ENCODE data around the gene EPB41L5.
"Not testable (repeated sequence)": the region's sequence is repeated elsewhere in the genome, so short reads cannot be mapped to it uniquely, and the experiment has no call there.

The EPB41L5 gene

DNA sequence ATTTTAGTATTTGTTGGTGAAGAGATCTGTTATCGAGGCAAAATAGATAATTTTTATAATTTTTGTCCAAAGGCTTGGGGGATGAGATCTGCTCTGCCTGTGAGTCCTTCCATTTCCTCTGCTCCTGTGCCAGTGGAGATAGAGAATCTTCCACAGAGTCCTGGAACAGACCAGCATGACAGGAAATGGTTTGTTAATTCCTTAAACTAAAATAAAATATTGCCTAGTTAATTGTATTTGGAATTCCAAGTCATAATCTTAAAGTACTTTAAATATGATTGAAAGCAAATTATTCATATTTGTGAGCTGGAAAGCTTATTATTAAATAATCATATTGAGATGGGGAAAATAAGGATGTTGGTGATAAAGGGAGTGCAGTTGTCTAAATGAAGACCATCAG, 87.8 kb downstream of the EPB41L5 start:
- no peak for DNase-seq (ENCODE audit: low read depth)

DNA sequence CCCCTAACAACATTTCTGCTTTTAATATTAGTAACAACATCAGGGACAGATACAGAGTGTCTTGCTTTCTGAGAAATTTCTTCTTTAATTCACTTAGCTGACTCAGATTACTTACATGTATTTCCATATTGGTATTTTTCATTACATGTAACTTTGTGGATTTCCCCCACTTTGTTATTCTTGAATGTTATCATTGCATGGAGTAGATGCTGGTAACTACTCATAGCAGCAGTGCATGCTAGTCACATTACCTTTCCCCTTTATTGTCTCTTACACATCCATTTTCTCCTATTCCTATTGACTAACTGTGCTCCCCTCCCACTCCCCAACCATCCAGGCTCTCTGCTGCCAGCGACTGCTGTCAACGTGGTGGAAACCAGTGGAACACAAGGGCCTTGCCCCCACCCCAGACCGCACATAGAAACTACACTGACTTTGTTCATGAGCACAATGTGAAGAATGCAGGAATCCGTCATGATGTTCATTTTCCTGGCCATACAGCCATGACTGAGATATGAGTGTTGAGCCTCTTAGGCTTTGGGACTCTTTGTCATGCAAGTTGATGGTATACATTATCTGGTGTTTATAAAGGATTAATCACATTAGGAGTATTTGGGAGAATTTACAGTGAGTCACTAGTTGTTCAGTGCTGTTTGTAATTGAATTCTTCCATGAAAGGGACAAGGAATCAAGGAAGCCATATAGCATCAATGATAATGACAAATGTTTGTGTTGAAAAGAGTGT, 91.0 kb downstream of the EPB41L5 start:
- no peak for DNase-seq (ENCODE audit: low read depth)

DNA sequence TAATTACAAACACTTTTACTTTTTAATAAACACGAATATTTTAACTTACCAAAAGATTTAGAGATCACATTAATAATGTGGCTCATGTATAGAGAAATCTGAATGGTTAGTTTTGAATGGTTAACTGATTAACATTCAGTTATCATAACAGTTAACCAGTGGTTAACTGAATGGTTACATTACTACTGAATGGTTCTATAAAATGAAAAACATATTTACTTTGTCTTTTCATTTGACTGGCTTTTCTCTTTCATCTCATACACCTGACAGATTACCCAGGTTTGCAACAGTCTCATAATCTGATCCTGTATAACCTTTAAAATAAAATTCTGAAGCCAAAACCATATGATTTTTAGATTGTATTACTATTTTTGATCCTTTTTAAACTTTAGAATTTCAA, 91.9 kb downstream of the EPB41L5 start:
- DNase-seq (ENCODE audit: low read depth) = no peak

DNA sequence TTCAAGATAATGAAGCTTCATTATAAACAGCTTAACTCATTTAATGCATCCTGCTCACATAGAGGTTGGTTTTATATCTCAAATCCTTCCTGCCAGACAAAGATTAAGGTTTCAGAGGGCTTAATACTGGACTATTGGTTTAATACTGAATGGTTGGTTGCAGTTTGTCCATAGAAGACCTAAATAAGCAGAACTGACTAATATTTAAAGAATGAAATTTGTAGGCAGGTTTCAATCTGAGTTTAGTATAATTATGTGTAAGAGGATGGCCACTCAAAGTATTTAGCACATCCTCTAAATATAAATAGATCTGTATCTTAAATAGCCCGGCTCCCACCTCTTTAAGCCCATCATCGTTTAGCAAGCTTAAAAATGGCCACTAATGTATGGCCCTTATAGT, 92.5 kb downstream of the EPB41L5 start:
- no peak for DNase-seq (ENCODE audit: low read depth)

DNA sequence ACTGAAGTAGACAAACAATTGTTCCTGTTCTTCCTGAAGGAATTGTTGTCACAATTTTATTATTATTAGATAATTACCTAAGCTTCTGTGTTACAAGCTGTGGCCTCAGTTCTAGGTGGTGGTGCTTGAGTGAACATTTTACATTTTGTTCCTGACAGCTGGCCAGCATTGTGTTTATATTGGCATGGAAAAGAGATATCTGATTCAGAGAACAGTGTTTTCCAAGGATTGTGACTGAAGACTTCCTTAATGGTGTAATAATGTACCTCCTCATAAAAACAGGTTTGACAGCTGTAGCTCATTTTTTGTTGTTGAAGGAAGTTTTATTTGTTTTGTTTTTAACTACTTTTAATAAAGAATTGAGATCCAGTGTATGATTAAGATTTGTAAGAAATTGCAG, 95.2 kb downstream of the EPB41L5 start:
- DNase-seq (ENCODE audit: low read depth) = no peak

DNA sequence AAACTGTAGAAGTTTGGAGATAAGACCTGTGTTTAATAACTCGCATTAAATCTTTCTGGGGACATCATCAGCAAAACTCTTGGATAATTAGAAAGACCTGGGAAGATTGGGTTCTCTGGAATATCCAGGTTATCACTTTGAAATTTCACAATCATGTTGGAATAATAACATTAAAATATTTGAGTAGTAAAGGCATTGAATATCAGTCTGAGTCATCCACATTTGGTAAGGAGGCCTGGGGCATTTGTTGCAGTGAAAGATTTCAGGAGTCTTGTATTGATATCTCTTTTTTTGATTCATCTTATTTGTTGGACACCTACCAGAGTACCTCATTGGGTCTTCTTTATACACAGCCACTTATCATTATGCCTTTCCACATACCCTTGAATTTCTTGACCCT, 95.9 kb downstream of the EPB41L5 start:
- no peak for DNase-seq (ENCODE audit: low read depth)

DNA sequence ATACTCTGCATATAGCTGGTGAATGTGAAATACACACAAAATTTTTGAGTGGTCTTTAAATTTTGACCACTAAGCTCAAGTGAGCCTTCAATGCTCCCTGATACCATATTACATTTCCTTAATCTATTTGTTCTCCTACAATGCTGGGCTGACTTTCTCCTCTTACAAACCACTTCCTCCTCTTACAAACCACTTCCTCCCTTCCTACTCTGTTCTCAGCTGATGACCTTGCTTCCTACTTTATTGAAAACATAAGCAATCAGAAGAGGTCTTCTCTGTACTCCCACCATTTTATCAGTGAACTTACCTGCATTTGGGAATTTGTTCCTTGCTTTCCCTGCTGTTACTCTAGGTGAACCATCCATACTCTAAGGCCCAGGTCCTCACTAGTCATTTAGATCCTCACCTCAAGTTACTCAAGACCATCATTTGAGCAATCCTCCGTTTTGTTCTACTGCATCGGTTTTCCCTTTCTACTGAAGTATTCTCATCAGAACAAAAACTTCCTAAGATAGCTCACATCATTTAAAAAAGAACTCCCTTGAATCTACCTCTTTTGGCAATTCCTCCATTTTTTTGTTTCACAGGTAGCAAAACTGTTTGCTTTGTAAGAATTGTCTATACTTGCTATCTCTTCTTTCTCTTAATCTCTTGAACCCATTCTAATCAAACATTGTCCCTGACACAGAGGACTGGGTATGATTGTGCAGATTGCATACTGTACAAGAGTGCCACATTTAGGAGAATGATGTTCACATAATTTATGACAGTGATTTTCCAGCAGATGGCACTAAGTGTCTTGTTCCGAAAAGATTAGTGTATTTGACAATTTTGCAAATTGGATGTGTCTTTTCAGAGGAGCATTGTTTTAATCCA, 96.5 kb downstream of the EPB41L5 start:
- no peak for DNase-seq (ENCODE audit: low read depth)

DNA sequence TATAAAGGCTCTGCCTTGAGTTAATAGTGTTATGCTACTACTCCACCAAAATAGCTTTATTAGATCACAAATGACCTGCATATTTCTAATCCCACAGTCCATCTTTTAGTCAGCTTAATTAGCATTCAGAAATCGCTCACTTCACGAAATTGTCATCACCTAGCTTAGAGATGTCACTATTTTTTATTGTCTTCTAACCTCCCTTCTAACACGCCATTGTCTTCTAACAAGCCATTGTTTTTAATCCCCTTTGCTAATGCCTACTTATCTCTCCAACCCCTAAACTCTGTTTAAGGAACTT, 97.1 kb downstream of the EPB41L5 start:
- no peak for DNase-seq (ENCODE audit: low read depth)

DNA sequence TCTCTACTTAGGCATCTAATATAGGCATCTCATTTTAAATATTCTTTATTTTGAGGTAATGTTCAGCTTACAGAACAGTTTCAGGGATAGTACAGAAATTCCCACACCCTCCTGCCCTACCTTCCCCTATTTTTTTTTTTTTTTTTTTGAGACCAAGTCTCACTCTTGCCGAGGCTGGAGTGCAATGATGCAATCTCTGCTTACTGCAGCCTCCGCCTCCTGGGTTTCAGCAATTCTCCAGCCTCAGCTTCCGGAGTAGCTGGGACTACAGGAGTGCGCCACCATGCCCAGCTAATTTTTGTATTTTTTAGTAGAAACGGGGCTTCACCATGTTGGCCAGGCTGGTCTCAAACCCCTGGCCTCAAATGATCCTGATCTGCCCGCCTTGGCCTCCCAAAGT, 97.6 kb downstream of the EPB41L5 start:
- DNase-seq (ENCODE audit: low read depth) = no peak

DNA sequence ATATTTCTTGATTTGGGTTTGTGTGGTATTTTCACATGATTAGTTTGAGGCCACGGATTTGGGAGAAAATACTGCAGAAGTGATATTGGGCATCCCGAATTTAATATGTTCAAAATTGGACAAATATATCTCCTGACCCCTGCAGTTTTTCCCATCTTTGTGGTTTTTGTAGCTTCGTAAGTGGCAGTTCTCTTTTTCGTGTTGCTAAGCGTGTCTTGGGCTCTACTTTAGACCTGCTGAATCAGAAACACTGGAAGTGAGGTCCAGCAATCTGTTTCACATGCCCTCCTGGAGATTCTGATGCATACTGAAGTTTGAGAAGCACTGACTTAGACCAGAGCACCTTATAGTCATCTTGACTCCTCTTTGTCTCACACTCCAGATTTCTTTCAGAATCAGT, 98.3 kb downstream of the EPB41L5 start:
- DNase-seq (ENCODE audit: low read depth) = no peak

DNA sequence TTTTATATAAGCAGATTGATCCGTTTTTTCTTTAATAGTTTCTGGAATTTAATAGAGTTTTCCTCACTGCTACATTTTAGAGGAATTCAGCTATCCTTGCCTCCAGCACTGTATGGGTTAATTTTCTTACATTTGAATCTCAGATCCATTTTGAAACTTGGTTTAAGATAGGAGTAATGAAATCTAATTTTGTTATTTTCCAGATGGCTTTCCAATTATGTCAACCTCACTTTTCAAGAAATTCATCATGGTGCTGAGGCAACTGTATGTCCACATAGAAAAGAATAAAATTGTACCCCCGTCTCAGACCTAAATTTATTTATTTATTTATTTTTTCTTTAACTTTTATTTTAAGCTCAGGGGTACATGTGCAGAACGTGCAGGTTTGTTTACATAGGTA, 105.1 kb downstream of the EPB41L5 start:
- DNase-seq (ENCODE audit: low read depth) = no peak

DNA sequence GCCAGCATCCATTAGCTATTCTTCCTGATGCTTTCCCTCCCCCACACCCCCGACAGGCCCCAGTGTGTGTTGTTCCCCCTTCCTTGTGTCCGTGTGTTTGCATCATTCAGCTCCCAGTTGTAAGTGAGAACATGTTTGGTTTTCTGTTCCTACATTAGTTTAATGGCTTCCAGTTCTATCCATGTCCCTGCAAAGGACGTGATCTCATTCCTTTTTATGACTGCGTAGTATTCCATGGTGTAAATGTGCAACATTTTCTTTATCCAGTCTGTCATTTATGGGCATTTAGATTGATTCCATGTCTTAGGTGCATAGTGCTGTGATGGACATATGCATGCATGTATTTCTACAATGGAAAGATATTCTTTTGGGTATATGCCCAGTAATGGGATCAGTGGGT, 105.6 kb downstream of the EPB41L5 start:
- no peak for DNase-seq (ENCODE audit: low read depth)

DNA sequence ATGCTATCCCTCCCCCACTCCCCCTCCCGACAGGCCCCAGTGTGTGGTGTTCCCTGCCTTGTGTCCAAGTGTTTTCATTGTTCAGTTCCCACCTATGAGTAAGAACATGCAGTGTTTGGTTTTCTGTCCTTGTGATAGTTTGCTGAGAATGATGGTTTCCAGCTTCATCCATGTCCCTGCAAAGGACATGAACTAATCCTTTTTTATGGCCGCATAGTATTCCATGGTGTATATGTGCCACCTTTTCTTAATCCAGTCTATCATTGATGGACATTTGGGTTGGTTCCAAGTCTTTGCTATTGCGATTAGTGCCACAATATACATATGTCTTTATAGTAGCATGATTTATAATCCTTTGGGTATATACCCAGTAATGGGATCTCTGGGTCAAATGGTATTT, 108.5 kb downstream of the EPB41L5 start:
- DNase-seq (ENCODE audit: low read depth) = not testable (repeated sequence)

DNA sequence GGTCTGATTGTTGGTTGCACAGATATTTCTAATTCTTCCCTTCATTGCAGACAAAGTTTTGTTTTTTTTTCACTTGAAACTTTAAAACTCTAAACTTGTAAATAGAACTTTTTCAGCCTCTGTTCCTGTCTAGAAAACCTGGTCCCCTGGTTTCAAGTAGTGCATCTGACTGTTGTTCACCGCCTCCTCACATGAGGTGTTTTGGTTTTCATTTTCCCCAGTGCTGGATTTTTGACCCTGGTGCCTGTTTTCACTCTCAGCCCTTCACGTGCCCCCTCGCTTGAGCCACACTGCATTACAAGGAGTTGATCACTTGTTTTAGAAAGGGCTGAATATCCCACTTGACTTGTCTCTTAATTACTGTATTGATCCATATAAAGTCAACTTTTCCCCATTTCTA, 110.2 kb downstream of the EPB41L5 start:
- no peak for DNase-seq (ENCODE audit: low read depth)

DNA sequence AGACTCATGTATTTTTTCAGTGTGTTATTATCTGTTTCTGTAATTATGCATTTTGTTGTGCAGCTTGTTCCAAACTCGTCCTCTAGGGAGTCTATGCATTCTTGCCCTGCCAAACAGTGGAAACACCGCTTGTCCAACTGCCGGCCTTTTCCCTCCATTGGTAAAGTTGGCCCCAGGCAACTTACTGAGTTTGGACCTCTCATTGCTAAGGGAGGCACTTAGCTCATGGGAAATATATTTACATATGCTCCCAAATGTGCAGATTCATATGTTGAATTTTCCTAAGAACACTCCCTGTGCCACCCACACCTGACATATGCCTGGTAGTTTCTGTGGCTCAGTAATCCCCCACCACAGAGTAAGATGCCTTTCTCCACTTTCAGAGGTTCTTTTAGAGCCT, 112.3 kb downstream of the EPB41L5 start:
- DNase-seq (ENCODE audit: low read depth) = no peak

DNA sequence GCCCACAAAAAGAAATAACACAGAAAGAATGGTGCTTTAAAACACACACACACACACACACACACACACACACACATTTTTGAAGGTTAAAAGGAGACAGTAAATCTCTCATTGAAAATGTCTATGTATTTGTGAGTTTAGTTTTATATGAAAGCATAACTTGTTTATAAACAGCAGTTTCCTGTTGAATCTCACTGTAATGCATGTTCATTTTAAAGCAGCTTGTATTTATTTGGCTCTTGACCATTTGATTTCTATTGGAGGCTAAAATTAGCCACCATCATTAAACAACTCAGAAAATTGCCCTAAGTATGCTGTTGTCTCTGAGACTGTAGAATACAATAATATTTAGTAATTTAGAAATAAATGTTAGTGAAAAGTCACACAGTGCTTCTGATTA, 115.3 kb downstream of the EPB41L5 start:
- no peak for DNase-seq (ENCODE audit: low read depth)

DNA sequence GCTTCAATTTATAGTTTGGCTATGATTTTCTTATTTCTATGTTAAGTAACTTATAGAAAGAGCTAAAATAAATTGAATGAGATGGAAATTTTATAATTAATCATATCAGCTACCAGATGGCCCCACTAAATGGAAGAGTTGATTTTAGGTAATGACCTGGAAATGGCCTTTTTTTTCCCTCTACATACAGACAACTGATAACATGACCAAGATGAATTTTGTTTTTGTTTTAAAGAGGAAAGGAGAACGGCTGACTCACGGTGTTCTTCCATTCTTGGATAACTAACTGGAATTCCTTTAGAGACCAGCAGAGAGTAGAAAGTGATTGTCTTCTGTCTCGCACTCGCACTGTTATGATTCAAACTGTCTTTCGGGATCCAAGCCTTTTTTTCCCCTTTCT, 119.3 kb downstream of the EPB41L5 start:
- DNase-seq (ENCODE audit: low read depth) = no peak

DNA sequence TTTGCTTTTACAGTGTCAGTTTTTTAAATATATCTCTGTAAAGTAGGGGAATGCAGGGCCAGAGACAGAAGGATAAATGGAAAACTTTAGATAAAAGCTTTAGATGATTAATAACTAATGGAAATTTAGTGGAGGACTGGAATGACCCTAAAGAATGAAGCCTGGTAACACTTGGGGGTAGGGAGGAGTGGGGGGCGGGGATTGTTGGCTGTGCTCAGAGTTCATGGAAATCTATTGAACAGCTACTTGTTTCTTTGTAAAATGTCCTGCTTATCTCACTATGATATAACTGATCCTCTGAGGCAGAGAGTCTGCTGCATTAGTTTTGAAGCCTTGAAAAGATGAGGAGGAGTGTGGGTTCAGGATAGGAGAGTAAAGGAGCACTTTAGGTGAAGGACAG, 119.8 kb downstream of the EPB41L5 start:
- no peak for DNase-seq (ENCODE audit: low read depth)

DNA sequence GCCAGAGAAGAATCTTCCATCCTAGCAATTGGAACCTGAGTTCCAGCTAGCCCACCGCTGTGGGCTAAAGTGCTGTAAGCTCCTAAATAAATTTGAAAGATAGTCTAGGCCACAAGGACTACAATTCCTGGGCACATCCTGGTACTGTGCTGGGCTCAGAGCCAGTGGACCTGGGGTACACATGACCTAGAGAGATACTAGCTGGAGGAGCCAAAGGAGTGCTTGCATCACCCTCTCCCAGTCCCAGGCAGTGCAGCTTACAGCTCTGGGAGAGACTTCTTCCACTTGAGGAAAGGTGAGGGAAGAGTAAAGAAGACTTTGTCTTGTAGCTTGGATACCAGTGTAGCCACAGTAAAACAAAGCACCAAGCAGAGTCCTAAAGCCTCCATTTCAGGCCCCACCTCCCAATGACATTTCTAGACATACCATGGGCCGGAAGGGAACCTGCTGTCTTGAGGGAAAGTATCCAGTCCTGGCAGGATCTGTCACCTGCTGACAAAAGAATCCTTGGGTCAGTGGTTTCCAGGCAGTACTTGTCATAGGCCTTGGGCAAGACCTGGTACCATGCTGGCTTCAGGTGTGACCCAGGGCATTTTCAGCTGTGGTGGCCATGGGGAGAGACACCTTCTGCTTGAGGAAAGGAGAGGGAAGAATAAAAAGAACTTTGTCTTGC, 120.8 kb downstream of the EPB41L5 start:
- no peak for DNase-seq (ENCODE audit: low read depth)

DNA sequence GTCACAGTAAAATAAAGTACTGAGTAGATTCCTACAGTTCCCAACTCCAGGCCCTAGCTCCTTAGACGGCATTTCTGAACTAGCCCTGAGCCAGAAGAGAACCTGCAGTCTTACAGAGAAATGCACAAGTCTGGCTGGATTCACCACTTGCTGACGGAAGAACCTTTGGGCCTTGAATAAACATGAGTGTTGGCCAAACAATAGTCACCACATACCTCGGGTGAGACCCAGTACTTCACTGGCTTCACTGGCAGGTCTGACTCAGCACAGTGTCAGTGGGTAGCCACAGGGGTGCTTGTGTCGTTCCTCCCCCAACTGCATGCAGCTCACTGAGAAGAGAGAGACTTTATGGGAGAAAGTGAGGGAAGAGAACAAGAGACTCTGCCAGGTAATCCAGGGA, 121.4 kb downstream of the EPB41L5 start:
- DNase-seq (ENCODE audit: low read depth) = no peak

DNA sequence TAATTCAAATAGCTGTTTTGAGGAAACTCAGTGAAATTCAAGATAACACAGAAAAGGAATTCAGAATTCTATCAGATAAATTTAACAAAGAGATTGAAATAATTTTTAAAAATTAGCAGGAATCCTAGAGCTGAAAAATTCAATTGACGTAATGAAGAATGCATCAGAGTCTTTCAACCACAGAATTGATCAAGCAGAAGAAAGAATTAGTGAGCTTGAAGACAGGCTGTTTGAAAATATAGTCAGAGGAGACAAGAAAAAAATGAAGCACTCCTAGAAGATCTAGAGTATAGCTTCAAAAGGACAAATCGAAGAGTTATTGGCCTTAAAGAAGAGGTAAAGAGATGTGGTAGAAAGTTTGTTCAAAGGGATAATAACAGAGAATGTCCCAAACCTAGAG, 122.1 kb downstream of the EPB41L5 start:
- not testable (repeated sequence) for DNase-seq (ENCODE audit: low read depth)

DNA sequence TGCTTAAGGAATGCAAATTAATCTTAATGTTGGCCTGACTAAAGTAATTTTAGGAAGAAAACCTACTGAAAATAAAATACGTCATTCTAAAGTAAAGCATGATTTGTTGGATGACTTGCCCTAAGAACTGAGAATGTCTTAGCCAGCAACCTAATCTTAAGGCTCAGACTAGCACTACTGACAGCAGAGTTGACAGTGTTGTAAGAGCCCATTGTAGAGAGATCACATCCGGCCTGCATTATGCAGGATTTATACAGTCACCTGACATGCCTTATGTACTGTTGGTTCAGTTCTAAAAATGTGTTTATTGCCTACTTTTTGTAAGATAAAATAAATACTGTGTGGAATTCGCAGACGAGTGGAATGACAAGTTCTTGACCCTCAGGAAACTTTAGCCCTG, 128.0 kb downstream of the EPB41L5 start:
- no peak for DNase-seq (ENCODE audit: low read depth)
